SHP77 (cell line): ENCODE data around the gene MRGPRF.
"Not testable (repeated sequence)": the region's sequence is repeated elsewhere in the genome, so short reads cannot be mapped to it uniquely, and the experiment has no call there.

ENCODE experiments used
- DNase-seq, 2 experiments: peaks; one replicate each; lab custom pipeline; 2025; lab: John Stamatoyannopoulos, UW

The MRGPRF gene

GRCh38 chr11:69002570-69003231, 10.3 kb downstream of the MRGPRF start:
- DNase-seq = no peak

GRCh38 chr11:69002110-69002569, 10.9 kb downstream of the MRGPRF start:
- DNase-seq = no peak

GRCh38 chr11:69001243-69002081, 11.6 kb downstream of the MRGPRF start:
- no peak for DNase-seq

GRCh38 chr11:69000831-69001242, 12.2 kb downstream of the MRGPRF start:
- peak in 1 of 2 experiments; percentile 8 for DNase-seq

- no peak for DNase-seq
Measured at GRCh38 chr11:69000391-69000790, 12.7 kb downstream of the MRGPRF start.

GRCh38 chr11:68999748-69000355, 13.2 kb downstream of the MRGPRF start:
- not testable (repeated sequence) for DNase-seq

GRCh38 chr11:68999093-68999747, 13.8 kb downstream of the MRGPRF start:
- no peak for DNase-seq

GRCh38 chr11:68998390-68998911, 14.6 kb downstream of the MRGPRF start:
- DNase-seq = peak; percentile 88 to 91

GRCh38 chr11:68997995-68998348, 15.1 kb downstream of the MRGPRF start:
- no peak for DNase-seq

- DNase-seq = no peak
Measured at GRCh38 chr11:68997124-68997994, 15.7 kb downstream of the MRGPRF start.

GRCh38 chr11:68996376-68997123, 16.5 kb downstream of the MRGPRF start:
- DNase-seq = no peak

GRCh38 chr11:68994894-68995285, 18.2 kb downstream of the MRGPRF start:
- DNase-seq = no peak

GRCh38 chr11:68994161-68994893, 18.7 kb downstream of the MRGPRF start:
- DNase-seq = no peak

GRCh38 chr11:68993546-68993945, 19.5 kb downstream of the MRGPRF start:
- DNase-seq = no peak

GRCh38 chr11:68992743-68993255, 20.2 kb downstream of the MRGPRF start:
- DNase-seq = no peak

- no peak for DNase-seq
Measured at GRCh38 chr11:68990995-68991780, 21.9 kb downstream of the MRGPRF start.

GRCh38 chr11:68989936-68990606, 23.0 kb downstream of the MRGPRF start:
- DNase-seq = no peak

- no peak for DNase-seq
Measured at GRCh38 chr11:68988491-68988890, 24.6 kb downstream of the MRGPRF start.
